H9 (cell line): ENCODE results near the gene ADISSP. TPM values are rescaled to one million over a fixed set of nuclear protein-coding genes. Genes with fewer than 3 reads are reported as not detected.

Source experiments
- DNase-seq: peaks from one replicate; pipeline ENCODE4 v3.0.0-alpha.2; 2017
- H2AFZ ChIP-seq: one replicate; pipeline ENCODE4 v1.6.1; 2013; ENCODE audit warnings: mild to moderate bottlenecking, low read length, control low read depth, moderate library complexity
- H2AK5ac ChIP-seq: 2 replicates; pipeline ENCODE4 v1.6.1; 2013; ENCODE audit warnings: low read length, control low read depth, mixed read lengths; ENCODE audit not compliant: insufficient read length
- H2BK120ac ChIP-seq: one replicate; pipeline ENCODE4 v1.6.1; 2013; ENCODE audit warnings: low read depth, mild to moderate bottlenecking, low read length, control low read depth, inconsistent platforms; ENCODE audit not compliant: poor library complexity, severe bottlenecking
- H2BK12ac ChIP-seq: 2 replicates; pipeline ENCODE4 v1.6.1; 2013; ENCODE audit warnings: low read length, control low read depth, mixed read lengths, low read depth; ENCODE audit not compliant: insufficient read length
- H2BK15ac ChIP-seq: 2 replicates; pipeline ENCODE4 v1.6.1; 2013; ENCODE audit warnings: low read depth, low read length, control low read depth
- H2BK20ac ChIP-seq: one replicate; pipeline ENCODE4 v1.6.1; 2013; ENCODE audit warnings: low read depth, mild to moderate bottlenecking, low read length, control low read depth, inconsistent platforms; ENCODE audit not compliant: poor library complexity, severe bottlenecking
- H2BK5ac ChIP-seq: 2 replicates; pipeline ENCODE4 v1.6.1; 2013; ENCODE audit warnings: low read length, control low read depth, mixed read lengths; ENCODE audit not compliant: insufficient read length
- H3K14ac ChIP-seq: 2 replicates; pipeline ENCODE4 v1.6.1; 2013; ENCODE audit warnings: low read length, control low read depth; ENCODE audit not compliant: insufficient read depth
- H3K18ac ChIP-seq: 2 replicates; pipeline ENCODE4 v1.6.1; 2013; ENCODE audit warnings: low read depth, mild to moderate bottlenecking, mixed read lengths, low read length, control low read depth; ENCODE audit not compliant: insufficient read length
- H3K23ac ChIP-seq: 2 replicates; pipeline ENCODE4 v1.6.1; 2013; ENCODE audit warnings: low read length, control low read depth, mixed read lengths, low read depth; ENCODE audit not compliant: insufficient read length
- H3K23me2 ChIP-seq: 2 replicates; pipeline ENCODE4 v1.6.1; 2013; ENCODE audit warnings: low read depth, mild to moderate bottlenecking, mixed read lengths, low read length, control low read depth; ENCODE audit not compliant: insufficient read length, poor library complexity, severe bottlenecking
- H3K27ac ChIP-seq: 2 replicates; pipeline ENCODE4 v1.5.1; 2013; ENCODE audit warnings: low read length, control low read depth, mixed read lengths, low read depth; ENCODE audit not compliant: insufficient read length
- H3K27me3 ChIP-seq: 2 replicates; pipeline ENCODE4 v1.6.1; 2013; ENCODE audit warnings: low read length, control low read depth, inconsistent platforms; ENCODE audit not compliant: insufficient read depth
- H3K4ac ChIP-seq: 2 replicates; pipeline ENCODE4 v1.6.1; 2013; ENCODE audit warnings: low read depth, mild to moderate bottlenecking, control low read depth, inconsistent platforms, low read length, moderate library complexity
- H3K4me1 ChIP-seq: 2 replicates; pipeline ENCODE4 v1.6.1; 2013; ENCODE audit warnings: low read length, control low read depth, inconsistent platforms; ENCODE audit not compliant: insufficient read depth
- H3K4me2 ChIP-seq: 2 replicates; pipeline ENCODE4 v1.6.1; 2013; ENCODE audit warnings: low read length, control low read depth, mixed read lengths; ENCODE audit not compliant: insufficient read length, insufficient read depth
- H3K56ac ChIP-seq: 2 replicates; pipeline ENCODE4 v1.6.1; 2013; ENCODE audit warnings: low read depth, mild to moderate bottlenecking, mixed read lengths, low read length, control low read depth; ENCODE audit not compliant: insufficient read length
- H3K79me1 ChIP-seq: 2 replicates; pipeline ENCODE4 v1.6.1; 2013; ENCODE audit warnings: low read depth, mild to moderate bottlenecking, moderate library complexity, low read length, control low read depth, inconsistent platforms; ENCODE audit not compliant: insufficient read depth, poor library complexity, severe bottlenecking
- H3K79me2 ChIP-seq: 2 replicates; pipeline ENCODE4 v1.6.1; 2013; ENCODE audit warnings: low read length, control low read depth, inconsistent platforms; ENCODE audit not compliant: insufficient read depth
- H3K9ac ChIP-seq: 2 replicates; pipeline ENCODE4 v1.6.1; 2013; ENCODE audit warnings: low read length, control low read depth, mixed read lengths; ENCODE audit not compliant: insufficient read length; ENCODE audit errors: extremely low read depth
- H3K9me3 ChIP-seq: one replicate; pipeline ENCODE4 v1.6.1; 2013; ENCODE audit warnings: low read depth, low read length, inconsistent platforms; ENCODE audit not compliant: control insufficient read depth
- H3T11ph ChIP-seq: one replicate; pipeline ENCODE4 v1.6.1; 2013; ENCODE audit warnings: mild to moderate bottlenecking, low read length, control low read depth, inconsistent platforms
- H4K20me1 ChIP-seq: one replicate; pipeline ENCODE4 v1.6.1; 2013; ENCODE audit not compliant: control insufficient read depth, insufficient read length, insufficient read depth
- H4K5ac ChIP-seq: 2 replicates; pipeline ENCODE4 v1.6.1; 2013; ENCODE audit warnings: low read depth, mild to moderate bottlenecking, mixed read lengths, low read length, control low read depth; ENCODE audit not compliant: insufficient read length
- H4K8ac ChIP-seq: replicated peaks from 2 replicates; pipeline ENCODE4 v1.6.1; 2013; ENCODE audit warnings: low read length, control low read depth, mixed read lengths, low read depth; ENCODE audit not compliant: insufficient read length
- H4K91ac ChIP-seq: 2 replicates; pipeline ENCODE4 v1.6.1; 2013; ENCODE audit warnings: low read depth, mild to moderate bottlenecking, moderate library complexity, mixed read lengths, low read length, control low read depth; ENCODE audit not compliant: insufficient read length
- H3K27ac Mint-ChIP-seq, 3 experiments: 2 replicates in 2 of 3; 3 replicates in 1 of 3; pipeline ENCODE4 v1.8.0; 2020 to 2021; ENCODE audit warnings: mixed read lengths in 3 of 3, mild to moderate bottlenecking in 1 of 3, moderate library complexity in 1 of 3
- H3K27me3 Mint-ChIP-seq: 2 replicates; pipeline ENCODE4 v1.8.0; 2021; ENCODE audit warnings: low read depth, mild to moderate bottlenecking, moderate library complexity, mixed read lengths
- H3K36me3 Mint-ChIP-seq, 3 experiments: 2 replicates in 2 of 3; 3 replicates in 1 of 3; pipeline ENCODE4 v1.8.0; 2020 to 2021; ENCODE audit warnings: low read depth in 3 of 3, mixed read lengths in 3 of 3; ENCODE audit not compliant: insufficient read depth in 1 of 3
- H3K4me1 Mint-ChIP-seq, 2 experiments: 2 replicates each; pipeline ENCODE4 v1.8.0; 2020; ENCODE audit warnings: mixed read lengths in 2 of 2
- H3K4me3 Mint-ChIP-seq, 2 experiments: 2 replicates in 1 of 2; 3 replicates in 1 of 2; pipeline ENCODE4 v1.8.0; 2020 to 2021; ENCODE audit warnings: mild to moderate bottlenecking in 2 of 2, mixed read lengths in 2 of 2, moderate library complexity in 1 of 2
- H3K9me3 Mint-ChIP-seq, 2 experiments: 2 replicates in 1 of 2; 3 replicates in 1 of 2; pipeline ENCODE4 v1.8.0; 2020; ENCODE audit warnings: mild to moderate bottlenecking in 2 of 2, mixed read lengths in 2 of 2, moderate library complexity in 1 of 2
- CTCF ChIP-seq: fragments of 200-600 bp; sonication (generic); conservative IDR thresholded peaks from 3 replicates; pipeline ENCODE4 v1.8.0; 2021; ENCODE audit warnings: antibody characterized with exemption, mild to moderate bottlenecking
- WGBS: extraction: QIAGEN DNeasy Blood & Tissue Kit; methylation state at CpG from one replicate; pipeline ENCODE4 v1.1.7; 2013; ENCODE audit warnings: missing lambda C conversion rate, low lambda C conversion rate, mixed read lengths; ENCODE audit not compliant: insufficient read length; ENCODE audit errors: extremely low coverage; 5-methylcytosine and 5-hydroxymethylcytosine counted together
- total RNA-seq: library from RNA; stranded (reverse); gene quantifications from 2 replicates; pipeline ENCODE4 v1.2.1, GENCODE V29; 2021

ADISSP gene
- total RNA-seq, 1 experiment from 2014 or later, result 80.9 TPM

GRCh38 chr20:3734111-3734843 is 33.3 kb downstream of the ADISSP start:
- H3K18ac ChIP-seq, result no peak overlapping the region
- no peak overlapping the region for H3K9ac ChIP-seq
- H3K14ac ChIP-seq, result no peak overlapping the region
- no peak overlapping the region for H2BK120ac ChIP-seq
- H2AFZ ChIP-seq, result no peak overlapping the region
- H3K9me3 ChIP-seq, result no peaks in the 10 kb centered on the region
- no peak overlapping the region for H3K27ac ChIP-seq
- no peak overlapping the region for H3K27ac Mint-ChIP-seq
- H3K56ac ChIP-seq, result no peak overlapping the region
- no peaks in the 10 kb centered on the region; the same call in 1 of the 2 replicates for H3K27me3 ChIP-seq
- DNase-seq, result peak; percentile 22
- H3K79me1 ChIP-seq, result no peaks in the 10 kb centered on the region
- no peak for TF ChIP-seq CTCF
- H3K79me2 ChIP-seq, result no peaks in the 10 kb centered on the region
- H3K23me2 ChIP-seq, result no peaks in the 10 kb centered on the region
- H4K20me1 ChIP-seq, result no peaks in the 10 kb centered on the region
- no peak overlapping the region for H3T11ph ChIP-seq
- H2BK5ac ChIP-seq, result no peak overlapping the region
- no peaks in the 10 kb centered on the region for H3K4me1 ChIP-seq
- no peak overlapping the region for H2BK12ac ChIP-seq
- peaks cover 45% of the 10 kb centered on the region for H3K27me3 Mint-ChIP-seq
- H4K8ac ChIP-seq, result no peak overlapping the region
- H3K23ac ChIP-seq, result no peak overlapping the region
- no peak overlapping the region for H4K91ac ChIP-seq
- no CpG with 5 or more reads among the region's 12 CpGs for WGBS
- H3K36me3 Mint-ChIP-seq, result no peaks in the 10 kb centered on the region
- H3K4ac ChIP-seq, result no peak overlapping the region
- H4K5ac ChIP-seq, result no peak overlapping the region
- no peak overlapping the region for H2AK5ac ChIP-seq
- H2BK15ac ChIP-seq, result no peak overlapping the region
- no peaks in the 10 kb centered on the region for H3K9me3 Mint-ChIP-seq
- no peak overlapping the region for H3K4me3 Mint-ChIP-seq
- H2BK20ac ChIP-seq, result no peak overlapping the region
- H3K4me2 ChIP-seq, result no peak overlapping the region
- H3K4me1 Mint-ChIP-seq, result peaks cover 8 to 28% of the 10 kb centered on the region in 2 experiments
